ENCODE data around the gene UTY. TPM values are rescaled to one million over a fixed set of nuclear protein-coding genes. Genes with fewer than 3 reads are reported as not detected.

The UTY gene
- total RNA-seq, 1 experiment from 2014 or later: 5.9 TPM

GRCh38 chrY:13210961-13211646 is 268.7 kb downstream of the UTY start (continued):
- TF ChIP-seq REST (IDR thresholded peaks at IDR 0.05; ENCODE audit: low read depth) (no peak), FOSL1 (IDR thresholded peaks at IDR 0.05; ENCODE audit: low read depth) (no peak), SRF (IDR thresholded peaks at IDR 0.05; ENCODE audit: low read depth) (no peak), EZH2 (IDR thresholded peaks at IDR 0.05) (no peak)

DNA sequence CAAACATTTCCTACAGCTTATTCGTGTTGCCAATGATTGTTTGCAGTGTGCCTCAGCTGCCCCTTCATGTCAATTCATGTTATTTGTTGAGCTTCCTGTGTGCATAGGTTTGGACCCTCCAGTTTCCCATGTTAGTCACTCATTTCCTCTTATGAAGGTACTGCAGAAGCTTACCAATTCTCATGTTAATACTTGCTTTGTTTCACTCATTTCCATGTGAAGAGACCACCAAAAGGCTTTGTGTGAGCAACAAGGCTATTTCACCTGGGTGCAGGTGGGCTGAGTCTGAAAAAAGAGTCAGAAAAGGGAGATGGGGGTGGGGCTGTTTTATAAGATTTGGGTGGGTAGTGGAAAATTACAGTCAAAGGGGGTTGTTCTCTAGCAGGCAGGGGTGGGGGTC is 274.6 kb downstream of the UTY start:
- H2AFZ ChIP-seq (ENCODE audit: low read depth, low read length, poor library complexity, severe bottlenecking): no peak overlapping the region
- no peaks in the 10 kb centered on the region for H4K20me1 ChIP-seq (ENCODE audit: insufficient read depth)
- no peak overlapping the region for H3K27ac ChIP-seq (ENCODE audit: low read depth, low read length)
- no TSS peak for BruUV-seq (replicated peaks)
- ATAC-seq: no peak
- no peaks in the 10 kb centered on the region for H3K4me1 ChIP-seq (ENCODE audit: control insufficient read depth in 1 of 2, insufficient read depth in 2 of 2, low read length in 2 of 2)
- no peak overlapping the region for H3K9ac ChIP-seq (ENCODE audit: low read length)
- no peaks in the 10 kb centered on the region for H3K9me2 ChIP-seq (ENCODE audit: insufficient read depth)
- H3K79me2 ChIP-seq (ENCODE audit: insufficient read depth, low read length): no peaks in the 10 kb centered on the region
- RAD21 ChIA-PET (ENCODE audit: low non-redundant PET in 1 of 2, low total read pairs in 2 of 2, uncharacterized antibody in 2 of 2, unreplicated experiment in 2 of 2): no interaction called here
- H3K36me3 ChIP-seq (ENCODE audit: control insufficient read depth in 1 of 2, insufficient read depth in 2 of 2, low read length in 2 of 2): no peaks in the 10 kb centered on the region
- no peak overlapping the region for H3K4me2 ChIP-seq (ENCODE audit: low read length)
- POLR2A ChIA-PET: no interaction called here
- H3K9me3 ChIP-seq (ENCODE audit: control insufficient read depth in 1 of 2, insufficient read depth in 1 of 2, low read depth in 1 of 2, low read length in 2 of 2): no peaks in the 10 kb centered on the region
- no peak for DNase-seq (ENCODE audit: low read depth, low spot score)
- no peak overlapping the region for H3K4me3 ChIP-seq (replicated peaks in 1 of 2; ENCODE audit: low read depth in 1 of 2, low read length in 2 of 2)
- no peak for TF ChIP-seq EZH2phosphoT487 (IDR thresholded peaks at IDR 0.05; ENCODE audit: borderline replicate concordance)
- TF ChIP-seq JUND (IDR thresholded peaks at IDR 0.05): no peak
- no peak for TF ChIP-seq YY1 (IDR thresholded peaks at IDR 0.05; ENCODE audit: extremely low read depth, insufficient replicate concordance, low read depth, low read length)
- no peak for TF ChIP-seq FOSL1 (IDR thresholded peaks at IDR 0.05; ENCODE audit: low read depth)
- no peak for TF ChIP-seq CEBPB (IDR thresholded peaks at IDR 0.05; ENCODE audit: low read depth)
- no peak for TF ChIP-seq ATF3 (IDR thresholded peaks at IDR 0.05)
- TF ChIP-seq CBX3 (IDR thresholded peaks at IDR 0.05; ENCODE audit: low read depth): no peak
- no peak for TF ChIP-seq POLR2A (IDR thresholded peaks at IDR 0.05; ENCODE audit: borderline replicate concordance, extremely low read depth, insufficient read depth, insufficient read length)
- TF ChIP-seq ZBTB33 (IDR thresholded peaks at IDR 0.05; ENCODE audit: extremely low read depth, insufficient replicate concordance, low read length): no peak
- no peak for TF ChIP-seq TCF7L2 (IDR thresholded peaks at IDR 0.05; ENCODE audit: borderline replicate concordance, extremely low read depth, insufficient read depth, insufficient read length)
- no peak for TF ChIP-seq ZNF274 (IDR thresholded peaks at IDR 0.05; ENCODE audit: low read depth, low read length)
- H3K27me3 ChIP-seq (ENCODE audit: insufficient read depth, low read length): no peaks in the 10 kb centered on the region
- CTCF ChIA-PET: no interaction called here
- intact Hi-C loops (cut with micrococcal nuclease): no loop called here
